HEK293 (cell line): ENCODE results near the gene ENAH.

Source experiments
- CTCF ChIP-seq: fragments of 450-650 bp; formaldehyde crosslinking; IDR thresholded peaks from 2 replicates; pipeline ENCODE4 v1.5.1; 2016; ENCODE audit warnings: missing biosample characterization, missing genetic modification characterization
- GLIS1 ChIP-seq: fragments of 450-650 bp; formaldehyde crosslinking; IDR thresholded peaks from 2 replicates; pipeline ENCODE4 v1.5.1; 2016; ENCODE audit warnings: missing biosample characterization, missing genetic modification characterization
- REST ChIP-seq: fragments of 450-650 bp; formaldehyde crosslinking; IDR thresholded peaks from 2 replicates; pipeline ENCODE4 v1.5.1; 2016; ENCODE audit warnings: missing biosample characterization, missing genetic modification characterization
- SP7 ChIP-seq: fragments of 450-650 bp; formaldehyde crosslinking; IDR thresholded peaks from 2 replicates; pipeline ENCODE4 v1.5.1; 2016; ENCODE audit warnings: missing biosample characterization, missing genetic modification characterization
- WT1 ChIP-seq: fragments of 450-650 bp; formaldehyde crosslinking; IDR thresholded peaks from 2 replicates; pipeline ENCODE4 v1.5.1; 2016; ENCODE audit warnings: missing biosample characterization, missing genetic modification characterization
- ZBTB11 ChIP-seq: fragments of 450-650 bp; formaldehyde crosslinking; conservative IDR thresholded peaks from 2 replicates; pipeline ENCODE4 v1.5.1; 2016; ENCODE audit warnings: low read depth, missing biosample characterization, missing genetic modification characterization
- ZNF140 ChIP-seq: fragments of 450-650 bp; formaldehyde crosslinking; IDR thresholded peaks from 2 replicates; pipeline ENCODE4 v1.5.1; 2016; ENCODE audit warnings: missing biosample characterization, missing genetic modification characterization
- ZNF24 ChIP-seq: fragments of 450-650 bp; formaldehyde crosslinking; IDR thresholded peaks from 2 replicates; pipeline ENCODE4 v1.5.1; 2016; ENCODE audit warnings: missing biosample characterization, missing genetic modification characterization
- ZNF639 ChIP-seq: fragments of 450-650 bp; formaldehyde crosslinking; IDR thresholded peaks from 2 replicates; pipeline ENCODE4 v1.5.1; 2016; ENCODE audit warnings: missing biosample characterization, missing genetic modification characterization
- ZNF660 ChIP-seq: fragments of 450-650 bp; IDR thresholded peaks from 2 replicates; pipeline ENCODE4 v1.5.1; 2018; ENCODE audit warnings: missing biosample characterization, mild to moderate bottlenecking, missing genetic modification characterization
- ZNF704 ChIP-seq: fragments of 450-650 bp; formaldehyde crosslinking; IDR thresholded peaks from 2 replicates; pipeline ENCODE4 v1.5.1; 2016; ENCODE audit warnings: missing biosample characterization, missing genetic modification characterization

- TF ChIP-seq ZNF660 (no peak), CTCF (tag by site-specific recombination) (no peak), ZNF639 (no peak), GLIS1 (no peak), SP7 (tag by site-specific recombination) (no peak), ZBTB11 (tag by site-specific recombination) (no peak), WT1 (tag by site-specific recombination) (no peak), REST (tag by site-specific recombination) (no peak), ZNF140 (no peak), ZNF24 (no peak), ZNF704 (tag by site-specific recombination) (no peak)
These were observed 202.3 kb downstream of the ENAH start for GRCh38 chr1:225450491-225451191.
